ENCODE data around the gene CSN2. TPM values are rescaled to one million over a fixed set of nuclear protein-coding genes. Genes with fewer than 3 reads are reported as not detected.

The CSN2 gene
- total and polyA plus RNA-seq, 2 of the 8 experiments (the other 6 are each of a cell fraction or from before 2014, with no cell fraction given): not detected

DNA sequence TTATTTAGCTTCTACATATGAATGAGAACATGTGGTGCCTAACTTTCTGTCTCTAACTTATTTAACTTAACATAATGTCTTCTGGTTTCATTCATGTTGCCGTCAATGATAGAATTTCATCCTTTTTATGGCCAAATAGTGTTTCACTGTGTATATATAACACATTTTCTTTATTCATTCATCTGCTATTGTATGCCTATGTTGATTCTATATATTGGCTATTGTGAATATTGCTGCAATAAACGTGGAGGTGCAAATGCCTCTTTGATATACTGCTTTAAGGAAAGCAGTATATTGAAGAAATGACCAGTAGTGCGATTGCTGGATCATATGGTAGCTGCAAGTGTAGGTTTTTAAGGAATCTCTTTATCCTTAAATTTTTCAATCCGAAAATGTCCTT lies 44.7 kb downstream of the CSN2 start (continued):
- TF ChIP-seq, protein P1, sequence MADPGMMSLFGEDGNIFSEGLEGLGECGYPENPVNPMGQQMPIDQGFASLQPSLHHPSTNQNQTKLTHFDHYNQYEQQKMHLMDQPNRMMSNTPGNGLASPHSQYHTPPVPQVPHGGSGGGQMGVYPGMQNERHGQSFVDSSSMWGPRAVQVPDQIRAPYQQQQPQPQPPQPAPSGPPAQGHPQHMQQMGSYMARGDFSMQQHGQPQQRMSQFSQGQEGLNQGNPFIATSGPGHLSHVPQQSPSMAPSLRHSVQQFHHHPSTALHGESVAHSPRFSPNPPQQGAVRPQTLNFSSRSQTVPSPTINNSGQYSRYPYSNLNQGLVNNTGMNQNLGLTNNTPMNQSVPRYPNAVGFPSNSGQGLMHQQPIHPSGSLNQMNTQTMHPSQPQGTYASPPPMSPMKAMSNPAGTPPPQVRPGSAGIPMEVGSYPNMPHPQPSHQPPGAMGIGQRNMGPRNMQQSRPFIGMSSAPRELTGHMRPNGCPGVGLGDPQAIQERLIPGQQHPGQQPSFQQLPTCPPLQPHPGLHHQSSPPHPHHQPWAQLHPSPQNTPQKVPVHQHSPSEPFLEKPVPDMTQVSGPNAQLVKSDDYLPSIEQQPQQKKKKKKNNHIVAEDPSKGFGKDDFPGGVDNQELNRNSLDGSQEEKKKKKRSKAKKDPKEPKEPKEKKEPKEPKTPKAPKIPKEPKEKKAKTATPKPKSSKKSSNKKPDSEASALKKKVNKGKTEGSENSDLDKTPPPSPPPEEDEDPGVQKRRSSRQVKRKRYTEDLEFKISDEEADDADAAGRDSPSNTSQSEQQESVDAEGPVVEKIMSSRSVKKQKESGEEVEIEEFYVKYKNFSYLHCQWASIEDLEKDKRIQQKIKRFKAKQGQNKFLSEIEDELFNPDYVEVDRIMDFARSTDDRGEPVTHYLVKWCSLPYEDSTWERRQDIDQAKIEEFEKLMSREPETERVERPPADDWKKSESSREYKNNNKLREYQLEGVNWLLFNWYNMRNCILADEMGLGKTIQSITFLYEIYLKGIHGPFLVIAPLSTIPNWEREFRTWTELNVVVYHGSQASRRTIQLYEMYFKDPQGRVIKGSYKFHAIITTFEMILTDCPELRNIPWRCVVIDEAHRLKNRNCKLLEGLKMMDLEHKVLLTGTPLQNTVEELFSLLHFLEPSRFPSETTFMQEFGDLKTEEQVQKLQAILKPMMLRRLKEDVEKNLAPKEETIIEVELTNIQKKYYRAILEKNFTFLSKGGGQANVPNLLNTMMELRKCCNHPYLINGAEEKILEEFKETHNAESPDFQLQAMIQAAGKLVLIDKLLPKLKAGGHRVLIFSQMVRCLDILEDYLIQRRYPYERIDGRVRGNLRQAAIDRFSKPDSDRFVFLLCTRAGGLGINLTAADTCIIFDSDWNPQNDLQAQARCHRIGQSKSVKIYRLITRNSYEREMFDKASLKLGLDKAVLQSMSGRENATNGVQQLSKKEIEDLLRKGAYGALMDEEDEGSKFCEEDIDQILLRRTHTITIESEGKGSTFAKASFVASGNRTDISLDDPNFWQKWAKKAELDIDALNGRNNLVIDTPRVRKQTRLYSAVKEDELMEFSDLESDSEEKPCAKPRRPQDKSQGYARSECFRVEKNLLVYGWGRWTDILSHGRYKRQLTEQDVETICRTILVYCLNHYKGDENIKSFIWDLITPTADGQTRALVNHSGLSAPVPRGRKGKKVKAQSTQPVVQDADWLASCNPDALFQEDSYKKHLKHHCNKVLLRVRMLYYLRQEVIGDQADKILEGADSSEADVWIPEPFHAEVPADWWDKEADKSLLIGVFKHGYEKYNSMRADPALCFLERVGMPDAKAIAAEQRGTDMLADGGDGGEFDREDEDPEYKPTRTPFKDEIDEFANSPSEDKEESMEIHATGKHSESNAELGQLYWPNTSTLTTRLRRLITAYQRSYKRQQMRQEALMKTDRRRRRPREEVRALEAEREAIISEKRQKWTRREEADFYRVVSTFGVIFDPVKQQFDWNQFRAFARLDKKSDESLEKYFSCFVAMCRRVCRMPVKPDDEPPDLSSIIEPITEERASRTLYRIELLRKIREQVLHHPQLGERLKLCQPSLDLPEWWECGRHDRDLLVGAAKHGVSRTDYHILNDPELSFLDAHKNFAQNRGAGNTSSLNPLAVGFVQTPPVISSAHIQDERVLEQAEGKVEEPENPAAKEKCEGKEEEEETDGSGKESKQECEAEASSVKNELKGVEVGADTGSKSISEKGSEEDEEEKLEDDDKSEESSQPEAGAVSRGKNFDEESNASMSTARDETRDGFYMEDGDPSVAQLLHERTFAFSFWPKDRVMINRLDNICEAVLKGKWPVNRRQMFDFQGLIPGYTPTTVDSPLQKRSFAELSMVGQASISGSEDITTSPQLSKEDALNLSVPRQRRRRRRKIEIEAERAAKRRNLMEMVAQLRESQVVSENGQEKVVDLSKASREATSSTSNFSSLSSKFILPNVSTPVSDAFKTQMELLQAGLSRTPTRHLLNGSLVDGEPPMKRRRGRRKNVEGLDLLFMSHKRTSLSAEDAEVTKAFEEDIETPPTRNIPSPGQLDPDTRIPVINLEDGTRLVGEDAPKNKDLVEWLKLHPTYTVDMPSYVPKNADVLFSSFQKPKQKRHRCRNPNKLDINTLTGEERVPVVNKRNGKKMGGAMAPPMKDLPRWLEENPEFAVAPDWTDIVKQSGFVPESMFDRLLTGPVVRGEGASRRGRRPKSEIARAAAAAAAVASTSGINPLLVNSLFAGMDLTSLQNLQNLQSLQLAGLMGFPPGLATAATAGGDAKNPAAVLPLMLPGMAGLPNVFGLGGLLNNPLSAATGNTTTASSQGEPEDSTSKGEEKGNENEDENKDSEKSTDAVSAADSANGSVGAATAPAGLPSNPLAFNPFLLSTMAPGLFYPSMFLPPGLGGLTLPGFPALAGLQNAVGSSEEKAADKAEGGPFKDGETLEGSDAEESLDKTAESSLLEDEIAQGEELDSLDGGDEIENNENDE (IDR thresholded peaks at IDR 0.05; ENCODE audit: insufficient replicate concordance, low read length): no peak
- TF ChIP-seq TAF1 (IDR thresholded peaks at IDR 0.05; ENCODE audit: low read depth, low read length) (no peak), KDM4A (IDR thresholded peaks at IDR 0.05; ENCODE audit: low read depth, low read length, severe bottlenecking) (no peak), JUN (IDR thresholded peaks at IDR 0.05; ENCODE audit: low read depth, low read length) (no peak), SP2 (IDR thresholded peaks at IDR 0.05; ENCODE audit: low read length) (no peak), RXRA (IDR thresholded peaks at IDR 0.05; ENCODE audit: insufficient read depth, low read depth, low read length) (no peak), NRF1 (IDR thresholded peaks at IDR 0.05; ENCODE audit: low read depth, low read length) (no peak)
- TF ChIP-seq, protein P2, sequence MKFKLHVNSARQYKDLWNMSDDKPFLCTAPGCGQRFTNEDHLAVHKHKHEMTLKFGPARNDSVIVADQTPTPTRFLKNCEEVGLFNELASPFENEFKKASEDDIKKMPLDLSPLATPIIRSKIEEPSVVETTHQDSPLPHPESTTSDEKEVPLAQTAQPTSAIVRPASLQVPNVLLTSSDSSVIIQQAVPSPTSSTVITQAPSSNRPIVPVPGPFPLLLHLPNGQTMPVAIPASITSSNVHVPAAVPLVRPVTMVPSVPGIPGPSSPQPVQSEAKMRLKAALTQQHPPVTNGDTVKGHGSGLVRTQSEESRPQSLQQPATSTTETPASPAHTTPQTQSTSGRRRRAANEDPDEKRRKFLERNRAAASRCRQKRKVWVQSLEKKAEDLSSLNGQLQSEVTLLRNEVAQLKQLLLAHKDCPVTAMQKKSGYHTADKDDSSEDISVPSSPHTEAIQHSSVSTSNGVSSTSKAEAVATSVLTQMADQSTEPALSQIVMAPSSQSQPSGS (IDR thresholded peaks at IDR 0.05; ENCODE audit: low read length): no peak
